PC-3 (cell line): ENCODE data around the gene KISS1. TPM values are rescaled to one million over a fixed set of nuclear protein-coding genes. Genes with fewer than 3 reads are reported as not detected.
A peak's percentile ranks its signal among the peaks of the same experiment; 100 is the strongest.

Experiments
- ATAC-seq: fragments of 200-7000 bp; cut with Tn5 transposase; 2 replicates; pipeline ENCODE4 v1.9.1; 2020; ENCODE audit warnings: mild to moderate bottlenecking, moderate library complexity
- BruUV-seq: library from RNA; stranded (reverse); fragments of 400-500 nt; replicated peaks from 2 replicates; lab custom pipeline; 2021; lab: Mats Ljungman, UMichigan
- CTCF ChIA-PET: fragments of 300-600 bp; sonication (Branson Sonifier 250); formaldehyde crosslinking; loops from one replicate; lab custom pipeline; 2022; ENCODE audit warnings: antibody characterized with exemption; lab: Charles Lee
- POLR2A ChIA-PET: fragments of 300-600 bp; sonication (Branson Sonifier 250); formaldehyde crosslinking; loops from one replicate; lab custom pipeline; 2022; ENCODE audit warnings: antibody characterized with exemption; ENCODE audit not compliant: unreplicated experiment; lab: Charles Lee
- DNase-seq: peaks from one replicate; pipeline ENCODE4 v3.0.0-alpha.2; 2015
- H2AFZ ChIP-seq: fragments of 300-600 bp; sonication (generic); 2 replicates; pipeline ENCODE4 v1.6.0; 2016; ENCODE audit warnings: antibody characterized with exemption, low read length
- H3F3A ChIP-seq: fragments of 300-600 bp; sonication (generic); one replicate; pipeline ENCODE4 v1.6.0; 2017; ENCODE audit warnings: antibody characterized with exemption, low read length, control low read depth, mild to moderate bottlenecking; ENCODE audit not compliant: unreplicated experiment
- H3K27ac ChIP-seq: fragments of 300-600 bp; sonication (generic); 2 replicates; pipeline ENCODE4 v1.5.1; 2016; ENCODE audit warnings: mild to moderate bottlenecking, low read length
- H3K27me3 ChIP-seq: fragments of 300-600 bp; sonication (generic); 2 replicates; pipeline ENCODE4 v1.6.1; 2016; ENCODE audit warnings: low read length, mixed read lengths
- H3K36me3 ChIP-seq: fragments of 300-600 bp; sonication (generic); 2 replicates; pipeline ENCODE4 v1.6.1; 2016; ENCODE audit warnings: low read depth, mixed run types, low read length, mixed read lengths
- H3K4me1 ChIP-seq: fragments of 300-600 bp; sonication (generic); 2 replicates; pipeline ENCODE4 v1.5.1; 2016; ENCODE audit warnings: low read length; ENCODE audit not compliant: insufficient read depth
- H3K4me2 ChIP-seq: fragments of 300-600 bp; sonication (generic); 2 replicates; pipeline ENCODE4 v1.6.0; 2016; ENCODE audit warnings: low read length
- H3K4me3 ChIP-seq: fragments of 300-600 bp; sonication (generic); 2 replicates; pipeline ENCODE4 v1.5.1; 2016; ENCODE audit warnings: mild to moderate bottlenecking, low read length, mixed read lengths
- H3K79me2 ChIP-seq: fragments of 300-600 bp; sonication (generic); 2 replicates; pipeline ENCODE4 v1.6.1; 2017; ENCODE audit warnings: low read length, mixed read lengths
- H3K9ac ChIP-seq: fragments of 300-600 bp; sonication (generic); 2 replicates; pipeline ENCODE4 v1.6.0; 2016; ENCODE audit warnings: mild to moderate bottlenecking, low read length
- H3K9me2 ChIP-seq: fragments of 300-600 bp; sonication (generic); replicated peaks from 2 replicates; pipeline ENCODE4 v1.6.1; 2016; ENCODE audit warnings: mixed run types, low read length, mixed read lengths
- H3K9me3 ChIP-seq: fragments of 300-600 bp; sonication (generic); 2 replicates; pipeline ENCODE4 v1.6.1; 2016; ENCODE audit warnings: low read length, mixed read lengths
- H4K20me1 ChIP-seq: fragments of 300-600 bp; sonication (generic); 2 replicates; pipeline ENCODE4 v1.6.1; 2016; ENCODE audit warnings: low read length, mixed read lengths
- EZH2 ChIP-seq: fragments of 300-600 bp; sonication (generic); IDR thresholded peaks from one replicate; pipeline ENCODE4 v1.6.1; 2017; ENCODE audit warnings: antibody characterized with exemption, mild to moderate bottlenecking, low read length; ENCODE audit not compliant: unreplicated experiment
- EZH2phosphoT487 ChIP-seq: fragments of 300-600 bp; sonication (generic); IDR thresholded peaks from 2 replicates; pipeline ENCODE4 v1.6.1; 2018; ENCODE audit warnings: mild to moderate bottlenecking, antibody characterized with exemption, low read length, borderline replicate concordance
- intact Hi-C: fragments of 100-400 bp; cut with micrococcal nuclease; formaldehyde crosslinking; loops from 2 replicates; pipeline ENCODE4 v1.9.0; 2023
- total RNA-seq: library from RNA; depleted of rRNA; stranded (reverse); fragments of >200 nt; gene quantifications from 2 replicates; pipeline ENCODE4 v1.2.3, GENCODE V29; 2014
- TF ChIP-seq, protein P1 (sequence below): fragments of 300-600 bp; sonication (generic); conservative IDR thresholded peaks from 2 replicates; pipeline ENCODE4 v1.5.1; 2017; ENCODE audit warnings: antibody characterized with exemption, low read depth, mild to moderate bottlenecking, low read length

KISS1 gene
- total RNA-seq, 1 experiment from 2014 or later: 12.3 TPM

DNA sequence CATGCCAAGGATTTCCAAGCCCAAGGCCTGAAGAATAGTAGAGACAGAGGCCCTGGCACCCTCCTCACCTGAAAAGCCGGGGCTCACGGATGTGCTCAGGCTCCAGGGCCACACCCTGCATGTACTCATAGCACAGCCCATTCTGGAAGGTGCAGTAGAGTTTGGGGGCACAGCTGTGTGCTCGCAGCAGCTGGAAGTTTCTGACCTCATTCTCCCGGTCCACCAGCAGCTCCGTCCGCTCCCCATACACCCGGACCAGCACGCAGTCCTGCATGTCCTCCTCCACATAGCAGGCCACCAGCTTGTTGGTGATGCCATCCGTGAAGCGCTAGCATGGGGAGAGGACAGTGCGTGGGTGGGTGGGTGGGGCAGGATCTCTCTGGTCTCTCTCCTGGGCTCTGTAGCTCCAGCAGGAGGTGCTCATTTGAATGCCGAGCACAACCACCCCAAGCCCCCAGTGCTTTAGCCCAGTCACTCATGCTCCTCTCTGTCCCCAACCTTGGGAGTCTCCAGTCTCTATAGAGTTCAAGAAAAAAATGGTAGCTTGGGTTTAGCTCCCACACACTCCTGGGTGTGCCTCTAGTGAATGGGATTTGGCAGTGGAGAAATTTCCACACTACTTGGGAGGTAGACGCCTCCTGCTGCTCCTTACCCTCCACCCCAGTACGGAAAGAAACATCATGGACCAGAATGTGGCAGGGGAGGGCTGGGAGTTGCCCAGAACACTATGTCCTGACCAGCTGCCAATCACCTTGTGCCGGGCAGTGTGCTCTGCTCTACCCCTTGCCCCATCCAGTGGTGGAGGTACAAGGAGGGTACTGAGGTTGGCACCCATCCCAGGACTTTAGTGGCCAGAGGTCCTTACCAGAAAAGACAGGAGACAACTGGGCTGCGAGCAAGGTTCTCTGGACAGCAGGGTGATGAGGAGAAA, 46.4 kb downstream of the KISS1 start:
- Histone ChIP-seq H3K79me2 (no peaks in the 10 kb centered on the region), H3K9ac (no peak overlapping the region), H3K4me3 (no peak overlapping the region), H3K27ac (no peak overlapping the region), H2AFZ (no peak overlapping the region), H3K27me3 (no peaks in the 10 kb centered on the region), H3K9me2 (no peaks in the 10 kb centered on the region), H3F3A (no peaks in the 10 kb centered on the region), H3K4me1 (peaks cover 14% of the 10 kb centered on the region; the same call in 1 of the 2 replicates), H3K4me2 (no peak overlapping the region), H3K9me3 (no peaks in the 10 kb centered on the region), H4K20me1 (no peaks in the 10 kb centered on the region), H3K36me3 (no peaks in the 10 kb centered on the region)
- BruUV-seq: TSS peak; percentile 38
- CTCF ChIA-PET: no interaction called here
- TF ChIP-seq, protein P1, sequence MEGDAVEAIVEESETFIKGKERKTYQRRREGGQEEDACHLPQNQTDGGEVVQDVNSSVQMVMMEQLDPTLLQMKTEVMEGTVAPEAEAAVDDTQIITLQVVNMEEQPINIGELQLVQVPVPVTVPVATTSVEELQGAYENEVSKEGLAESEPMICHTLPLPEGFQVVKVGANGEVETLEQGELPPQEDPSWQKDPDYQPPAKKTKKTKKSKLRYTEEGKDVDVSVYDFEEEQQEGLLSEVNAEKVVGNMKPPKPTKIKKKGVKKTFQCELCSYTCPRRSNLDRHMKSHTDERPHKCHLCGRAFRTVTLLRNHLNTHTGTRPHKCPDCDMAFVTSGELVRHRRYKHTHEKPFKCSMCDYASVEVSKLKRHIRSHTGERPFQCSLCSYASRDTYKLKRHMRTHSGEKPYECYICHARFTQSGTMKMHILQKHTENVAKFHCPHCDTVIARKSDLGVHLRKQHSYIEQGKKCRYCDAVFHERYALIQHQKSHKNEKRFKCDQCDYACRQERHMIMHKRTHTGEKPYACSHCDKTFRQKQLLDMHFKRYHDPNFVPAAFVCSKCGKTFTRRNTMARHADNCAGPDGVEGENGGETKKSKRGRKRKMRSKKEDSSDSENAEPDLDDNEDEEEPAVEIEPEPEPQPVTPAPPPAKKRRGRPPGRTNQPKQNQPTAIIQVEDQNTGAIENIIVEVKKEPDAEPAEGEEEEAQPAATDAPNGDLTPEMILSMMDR: no peak
- TF ChIP-seq EZH2phosphoT487: no peak
- no peak for TF ChIP-seq EZH2
- ATAC-seq (no peak), DNase-seq (no peak)
- POLR2A ChIA-PET: no interaction called here
- intact Hi-C loops: no loop called here

DNA sequence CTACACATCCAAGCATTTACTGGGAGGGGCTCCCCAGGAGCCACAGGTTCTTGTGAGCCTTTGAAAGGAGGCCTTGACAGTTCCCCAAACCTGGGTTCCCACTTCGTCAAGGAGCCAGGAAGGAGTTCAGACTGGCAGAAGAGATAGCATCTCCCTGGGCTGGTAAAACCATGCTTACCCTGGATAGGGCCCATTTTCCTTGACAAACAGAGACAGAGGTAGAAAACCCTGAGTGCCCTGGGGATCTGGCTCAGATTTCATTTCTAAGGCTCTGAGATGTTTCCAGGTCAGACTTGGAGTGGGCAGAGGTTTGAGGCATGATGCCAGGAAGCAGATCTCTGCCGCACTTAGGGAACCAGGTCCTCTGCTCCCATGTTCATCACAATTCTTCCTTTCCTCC, 47.2 kb downstream of the KISS1 start:
- TF ChIP-seq EZH2phosphoT487: no peak
- TF ChIP-seq, protein P1: no peak
- no peak for TF ChIP-seq EZH2
- intact Hi-C loops: no loop called here
- no peaks in the 10 kb centered on the region for H4K20me1 ChIP-seq
- H3K9me3 ChIP-seq: no peaks in the 10 kb centered on the region
- CTCF ChIA-PET: no interaction called here
- POLR2A ChIA-PET: no interaction called here
- H2AFZ ChIP-seq: no peak overlapping the region
- no TSS peak for BruUV-seq
- H3K36me3 ChIP-seq: no peaks in the 10 kb centered on the region
- DNase-seq (no peak), ATAC-seq (no peak)
- no peaks in the 10 kb centered on the region for H3K79me2 ChIP-seq
- no peak overlapping the region for H3K4me2 ChIP-seq
- no peak overlapping the region for H3K9ac ChIP-seq
- no peaks in the 10 kb centered on the region for H3K9me2 ChIP-seq
- peaks cover 14% of the 10 kb centered on the region; the same call in 1 of the 2 replicates for H3K4me1 ChIP-seq
- H3K27ac ChIP-seq: no peak overlapping the region
- no peak overlapping the region for H3K4me3 ChIP-seq
- no peaks in the 10 kb centered on the region for H3K27me3 ChIP-seq
- H3F3A ChIP-seq: no peaks in the 10 kb centered on the region
